ENCODE data around the gene PILRA.
"Not testable (repeated sequence)": the region's sequence is repeated elsewhere in the genome, so short reads cannot be mapped to it uniquely, and the experiment has no call there.

The PILRA gene

DNA sequence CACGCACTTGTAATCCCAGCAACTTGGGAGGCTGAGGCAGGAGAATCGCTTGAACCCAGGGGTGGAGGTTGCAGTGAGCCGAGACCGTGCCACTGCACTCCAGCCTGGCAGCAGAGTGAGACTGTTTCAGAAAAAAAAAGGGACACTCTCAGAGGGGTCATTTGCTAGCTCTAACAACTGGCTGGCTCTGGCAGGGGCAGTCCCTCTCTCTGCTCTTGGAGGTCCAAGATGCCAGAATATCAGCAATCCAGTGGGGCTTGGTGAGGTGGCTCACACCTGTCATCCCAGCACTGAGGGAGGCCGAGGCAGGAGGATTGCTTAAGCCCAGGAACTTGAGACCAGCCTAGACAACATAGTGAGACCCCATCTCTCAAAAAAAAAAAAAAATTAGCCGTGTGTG, 2.5 kb upstream of the PILRA start:
- Histone ChIP-seq H3K4me3 (no peak overlapping the region), H3K27ac (no peak overlapping the region)
- DNase-seq (ENCODE audit: low spot score): no peak
- TF ChIP-seq CTCF (IDR thresholded peaks at IDR 0.05): no peak

DNA sequence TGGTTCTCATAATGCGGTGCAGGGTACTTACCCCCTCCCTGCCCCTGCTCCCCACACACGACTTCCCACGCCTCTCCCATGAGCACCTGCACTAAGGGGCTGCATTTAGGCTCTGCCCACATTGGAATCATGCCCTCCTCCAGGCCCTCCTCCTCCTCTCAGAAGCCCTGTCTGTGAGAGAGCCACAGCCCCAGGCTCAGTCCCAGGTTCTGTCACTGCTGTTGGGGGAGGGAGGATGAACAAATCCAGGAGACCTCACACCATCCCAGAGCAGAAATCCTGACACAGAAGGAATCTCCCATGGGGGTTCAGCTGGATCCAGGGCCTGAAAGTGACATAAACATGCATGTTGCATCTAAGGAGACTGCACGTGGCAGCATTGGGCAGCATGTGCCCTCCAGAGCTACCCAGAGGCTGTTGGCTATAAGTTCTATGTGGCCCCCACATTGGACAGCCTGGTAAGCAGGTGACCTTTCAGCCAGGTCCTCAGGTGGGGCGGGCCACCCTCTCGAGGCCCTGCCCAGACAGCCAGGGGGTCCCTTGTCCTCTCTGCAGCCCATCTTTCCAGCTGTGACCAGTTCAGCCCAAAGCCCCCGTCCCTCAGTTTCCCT, 1.6 kb upstream of the PILRA start:
- peak overlapping the region in 1 of 2 donors; percentile 41 for H3K27ac ChIP-seq
- TF ChIP-seq CTCF (IDR thresholded peaks at IDR 0.05): no peak
- no peak overlapping the region for H3K4me3 ChIP-seq
- no peak for DNase-seq (ENCODE audit: low spot score)

- no peak for DNase-seq (ENCODE audit: low spot score)
- no peak for TF ChIP-seq CTCF (IDR thresholded peaks at IDR 0.05)
- peak overlapping the region in 1 of 2 donors; percentile 78 for H3K27ac ChIP-seq
- H3K4me3 ChIP-seq: no peak overlapping the region
Measured at GRCh38 chr7:100372256-100372655, 1.0 kb upstream of the PILRA start.

DNA sequence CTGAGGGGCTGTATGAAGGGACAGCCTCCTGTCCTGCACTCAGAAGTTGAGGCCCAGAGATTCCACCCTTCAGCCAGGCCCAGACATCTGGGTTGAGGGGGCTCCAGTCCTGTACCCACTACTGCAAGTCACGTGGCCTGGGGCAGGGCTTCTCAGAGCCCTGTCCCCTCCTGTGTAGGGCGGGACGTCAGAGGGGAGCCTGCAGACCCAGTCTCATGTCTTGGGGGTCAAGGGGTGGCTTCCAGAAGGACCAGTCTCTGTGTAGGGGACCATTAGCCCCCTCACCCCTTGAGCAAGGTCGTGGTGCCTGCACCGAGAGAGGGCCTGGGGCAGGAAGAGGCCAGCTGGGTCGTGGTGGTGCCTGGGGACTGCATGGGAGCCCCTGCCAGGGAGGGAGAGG, 593 bp upstream of the PILRA start:
- Histone ChIP-seq H3K4me3 (no peak overlapping the region), H3K27ac (peak overlapping the region in 1 of 2 donors; percentile 78)
- DNase-seq (ENCODE audit: low spot score): no peak
- no peak for TF ChIP-seq CTCF (IDR thresholded peaks at IDR 0.05)

DNA sequence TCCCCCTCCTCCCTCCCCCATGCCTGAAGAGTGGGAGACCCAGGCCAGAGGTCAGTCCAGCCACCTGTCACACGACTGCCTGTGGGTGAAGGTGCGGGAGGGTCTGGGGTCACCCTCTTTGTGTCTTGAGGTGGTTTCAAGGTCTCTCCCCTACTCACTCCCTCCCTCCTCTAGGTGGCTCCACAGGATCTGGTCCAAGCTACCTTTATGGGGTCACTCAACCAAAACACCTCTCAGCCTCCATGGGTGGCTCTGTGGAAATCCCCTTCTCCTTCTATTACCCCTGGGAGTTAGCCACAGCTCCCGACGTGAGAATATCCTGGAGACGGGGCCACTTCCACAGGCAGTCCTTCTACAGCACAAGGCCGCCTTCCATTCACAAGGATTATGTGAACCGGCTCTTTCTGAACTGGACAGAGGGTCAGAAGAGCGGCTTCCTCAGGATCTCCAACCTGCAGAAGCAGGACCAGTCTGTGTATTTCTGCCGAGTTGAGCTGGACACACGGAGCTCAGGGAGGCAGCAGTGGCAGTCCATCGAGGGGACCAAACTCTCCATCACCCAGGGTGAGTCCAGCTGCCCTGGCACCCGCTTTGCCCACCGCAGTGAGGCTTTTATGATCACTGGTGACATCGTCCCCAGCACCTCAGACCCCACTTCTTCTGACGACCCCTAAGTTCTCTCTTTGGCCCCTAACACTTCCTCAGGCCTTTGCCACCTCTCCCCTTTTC, 747 bp downstream of the PILRA start:
- not testable (repeated sequence) for DNase-seq (ENCODE audit: low spot score)
- H3K4me3 ChIP-seq: peak overlapping the region; percentile 51
- H3K27ac ChIP-seq: peak overlapping the region in 1 of 2 donors; percentile 78

DNA sequence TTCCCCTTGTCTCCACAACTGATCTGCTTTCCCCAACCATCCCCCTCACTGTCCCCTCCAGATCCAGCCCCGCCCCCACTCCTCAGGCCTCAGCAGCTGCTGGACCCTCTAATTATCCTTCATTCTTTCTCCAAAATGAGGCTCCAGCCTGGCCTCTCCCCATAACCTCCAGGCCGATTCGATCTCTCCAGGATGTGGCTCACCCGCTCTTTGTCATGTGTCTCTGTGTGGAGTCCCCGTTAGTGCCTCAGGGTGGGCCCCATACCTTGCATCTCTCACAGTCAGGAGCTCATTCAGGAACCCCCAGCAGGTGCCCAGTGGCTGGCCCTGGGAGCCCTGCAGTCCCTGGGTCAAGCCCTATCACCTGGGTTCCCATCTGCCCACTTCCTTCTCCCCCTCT, 1.3 kb downstream of the PILRA start:
- no peak overlapping the region for H3K27ac ChIP-seq
- H3K4me3 ChIP-seq: peak overlapping the region; percentile 51
- TF ChIP-seq CTCF (IDR thresholded peaks at IDR 0.05): no peak
- DNase-seq (ENCODE audit: low spot score): no peak

DNA sequence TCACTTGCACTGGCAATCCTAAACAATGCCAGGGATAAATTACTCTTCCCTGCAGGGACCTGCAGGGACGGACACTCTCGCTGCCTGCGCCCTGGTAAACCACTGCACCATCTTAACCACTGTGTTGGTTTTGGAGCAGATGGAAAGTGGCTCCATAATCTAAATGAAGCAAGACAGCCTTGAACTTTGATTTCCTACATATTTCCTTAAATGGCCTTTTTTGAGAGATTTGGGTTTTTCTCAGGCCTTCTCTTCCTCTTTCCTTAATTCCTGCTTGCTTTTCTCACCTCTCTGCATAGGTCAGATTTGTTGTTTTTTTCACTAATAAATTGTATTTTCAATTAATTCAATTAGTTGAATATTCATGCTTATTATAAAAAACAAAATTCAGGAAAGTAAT, 2.8 kb downstream of the PILRA start:
- Histone ChIP-seq H3K27ac (no peak overlapping the region), H3K4me3 (no peak overlapping the region)
- no peak for DNase-seq (ENCODE audit: low spot score)
- TF ChIP-seq CTCF (IDR thresholded peaks at IDR 0.05): no peak
